ENCODE data around the gene GMPR2. TPM values are rescaled to one million over a fixed set of nuclear protein-coding genes. Genes with fewer than 3 reads are reported as not detected.
"Not testable (repeated sequence)": the region's sequence is repeated elsewhere in the genome, so short reads cannot be mapped to it uniquely, and the experiment has no call there.

Gene GMPR2
- total RNA-seq, 1 donor from 2014 or later: 66.6 TPM

- Mint-ChIP-seq H3K4me1 (ENCODE audit: unreplicated experiment) (peaks cover 34% of the 10 kb centered on the region), H3K27me3 (no peaks in the 10 kb centered on the region), H3K27ac (peak overlapping the region; percentile 96), H3K9me3 (no peaks in the 10 kb centered on the region), H3K36me3 (peaks cover 34% of the 10 kb centered on the region), H3K4me3 (peak overlapping the region; percentile 98)
- no peak for TF ChIP-seq CTCF (conservative IDR thresholded peaks at IDR 0.05)
- no peak for DNase-seq (ENCODE audit: extremely low spot score, unreplicated experiment)
These were observed 36.4 kb upstream of the GMPR2 start for GRCh38 chr14:24196071-24197055.

GRCh38 chr14:24197056-24197450 is 35.7 kb upstream of the GMPR2 start:
- DNase-seq (ENCODE audit: extremely low spot score, unreplicated experiment): no peak
- Mint-ChIP-seq H3K9me3 (no peaks in the 10 kb centered on the region), H3K36me3 (peaks cover 40% of the 10 kb centered on the region), H3K4me1 (ENCODE audit: unreplicated experiment) (peaks cover 30% of the 10 kb centered on the region), H3K27me3 (no peaks in the 10 kb centered on the region), H3K27ac (no peak overlapping the region), H3K4me3 (peak overlapping the region; percentile 83)
- no peak for TF ChIP-seq CTCF (conservative IDR thresholded peaks at IDR 0.05)

- H3K36me3 Mint-ChIP-seq: peaks cover 43% of the 10 kb centered on the region
- peak overlapping the region; percentile 38 for H3K4me3 Mint-ChIP-seq
- TF ChIP-seq CTCF (conservative IDR thresholded peaks at IDR 0.05): no peak
- peaks cover 29% of the 10 kb centered on the region for H3K4me1 Mint-ChIP-seq (ENCODE audit: unreplicated experiment)
- no peak overlapping the region for H3K27ac Mint-ChIP-seq
- no peaks in the 10 kb centered on the region for H3K9me3 Mint-ChIP-seq
- DNase-seq (ENCODE audit: extremely low spot score, unreplicated experiment): no peak
- H3K27me3 Mint-ChIP-seq: no peaks in the 10 kb centered on the region
These were observed 33.8 kb upstream of the GMPR2 start for GRCh38 chr14:24198814-24199524.

GRCh38 chr14:24202538-24202937 is 30.2 kb upstream of the GMPR2 start:
- H3K4me1 Mint-ChIP-seq (ENCODE audit: unreplicated experiment); H3K27ac Mint-ChIP-seq; DNase-seq (ENCODE audit: extremely low spot score, unreplicated experiment); H3K27me3 Mint-ChIP-seq; H3K4me3 Mint-ChIP-seq; H3K9me3 Mint-ChIP-seq: not testable (repeated sequence)
- peaks cover 55% of the 10 kb centered on the region for H3K36me3 Mint-ChIP-seq

- not testable (repeated sequence) for H3K27me3 Mint-ChIP-seq; H3K4me1 Mint-ChIP-seq (ENCODE audit: unreplicated experiment); DNase-seq (ENCODE audit: extremely low spot score, unreplicated experiment); H3K4me3 Mint-ChIP-seq; H3K27ac Mint-ChIP-seq; H3K9me3 Mint-ChIP-seq
- H3K36me3 Mint-ChIP-seq: peaks cover 60% of the 10 kb centered on the region
These were observed 29.4 kb upstream of the GMPR2 start for GRCh38 chr14:24203249-24203886.

- no peak for TF ChIP-seq CTCF (conservative IDR thresholded peaks at IDR 0.05)
- Mint-ChIP-seq H3K27ac (no peak overlapping the region), H3K4me3 (no peak overlapping the region), H3K36me3 (peaks cover 50% of the 10 kb centered on the region), H3K4me1 (ENCODE audit: unreplicated experiment) (no peaks in the 10 kb centered on the region), H3K9me3 (no peaks in the 10 kb centered on the region), H3K27me3 (no peaks in the 10 kb centered on the region)
- DNase-seq (ENCODE audit: extremely low spot score, unreplicated experiment): no peak
These were observed 28.3 kb upstream of the GMPR2 start for GRCh38 chr14:24204163-24205146.

All from type B pancreatic cell (in vitro differentiated cells).